ENCODE data around the gene PIKFYVE. TPM values are rescaled to one million over a fixed set of nuclear protein-coding genes. Genes with fewer than 3 reads are reported as not detected.

PIKFYVE gene
- total and polyA plus RNA-seq, 9 donors = 6.9 to 29.8 (median 21.9) TPM

DNA sequence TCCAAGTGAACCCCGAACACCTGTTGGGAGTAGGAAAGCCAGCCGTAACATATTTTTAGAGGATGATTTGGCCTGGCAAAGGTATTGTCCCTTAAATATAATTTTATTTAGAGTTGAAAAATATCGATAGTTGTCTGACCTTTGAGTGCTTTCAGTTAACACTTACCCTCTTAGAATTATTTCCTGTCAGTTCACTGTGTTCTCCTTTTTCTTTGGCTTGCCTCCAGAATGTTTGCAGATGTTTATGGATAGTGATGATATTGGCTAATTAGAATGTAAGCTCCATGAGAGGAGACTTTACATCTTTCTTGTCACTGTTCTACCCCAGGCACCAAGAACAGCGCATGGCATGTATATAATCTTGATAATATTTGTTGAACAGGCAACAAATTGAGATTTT is 19.8 kb downstream of the PIKFYVE start:
- no peaks in the 10 kb centered on the region for H3K27me3 ChIP-seq
- no peak overlapping the region for H3K27ac ChIP-seq
- WGBS, 3 donors = 72 to 76% (median 75%) methylated on average over 4 of the region's 4 CpGs
- no peak for DNase-seq
- intact Hi-C loops (cut with DNase I) = no loop called here
- TF ChIP-seq CTCF (IDR thresholded peaks at IDR 0.05) (no peak), POLR2A (IDR thresholded peaks at IDR 0.05) (no peak), EP300 (IDR thresholded peaks at IDR 0.05) (no peak)
- no peaks in the 10 kb centered on the region for H3K9me3 ChIP-seq
- H3K4me3 ChIP-seq = no peak overlapping the region
- H3K4me1 ChIP-seq (ENCODE audit: insufficient read depth) = no peaks in the 10 kb centered on the region
- no peaks in the 10 kb centered on the region for H3K36me3 ChIP-seq

DNA sequence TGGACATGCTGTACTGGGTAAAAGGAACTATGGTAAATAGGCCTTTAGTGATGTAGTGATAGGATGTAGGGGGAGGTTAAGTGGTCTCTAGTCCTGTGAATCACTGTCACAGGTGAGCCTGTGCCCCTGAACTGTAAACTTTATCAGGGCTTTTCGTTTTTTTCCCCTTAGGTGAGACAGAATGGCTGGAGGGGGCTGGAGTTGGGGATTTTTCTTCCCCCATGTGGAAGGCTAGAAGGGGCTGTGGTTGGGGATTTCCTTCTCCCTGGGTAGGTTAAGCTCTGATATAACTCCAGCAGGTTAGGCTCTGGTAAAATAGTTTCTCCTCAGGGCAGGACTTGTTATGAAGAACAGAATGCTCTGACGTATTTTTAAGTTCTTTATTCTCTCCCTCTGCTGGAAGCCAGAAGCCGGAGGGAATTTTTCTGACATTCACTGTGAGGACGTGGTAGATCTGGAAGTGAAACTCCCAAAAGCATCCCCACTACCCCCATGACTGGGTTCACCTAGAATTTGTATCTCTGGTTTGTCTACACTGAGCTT is 28.5 kb downstream of the PIKFYVE start:
- Histone ChIP-seq H3K27ac (no peak overlapping the region), H3K27me3 (no peaks in the 10 kb centered on the region), H3K36me3 (no peaks in the 10 kb centered on the region), H3K4me1 (ENCODE audit: insufficient read depth) (no peaks in the 10 kb centered on the region), H3K9me3 (no peaks in the 10 kb centered on the region), H3K4me3 (no peak overlapping the region)
- intact Hi-C loops (cut with DNase I) = no loop called here
- no peak for TF ChIP-seq CTCF (IDR thresholded peaks at IDR 0.05)
- TF ChIP-seq POLR2A (IDR thresholded peaks at IDR 0.05) = no peak
- TF ChIP-seq EP300 (IDR thresholded peaks at IDR 0.05) = no peak
- 85 to 88% (median 87%) methylated on average over 4 of the region's 4 CpGs for WGBS, 3 donors
- DNase-seq = no peak

- H3K4me3 ChIP-seq = no peak overlapping the region
- H3K27me3 ChIP-seq = no peaks in the 10 kb centered on the region
- no peaks in the 10 kb centered on the region for H3K4me1 ChIP-seq (ENCODE audit: insufficient read depth)
- TF ChIP-seq EP300 (IDR thresholded peaks at IDR 0.05) (no peak), POLR2A (IDR thresholded peaks at IDR 0.05) (no peak), CTCF (IDR thresholded peaks at IDR 0.05) (no peak)
- no peaks in the 10 kb centered on the region for H3K9me3 ChIP-seq
- intact Hi-C loops (cut with DNase I) = no loop called here
- DNase-seq = no peak
- no peak overlapping the region for H3K27ac ChIP-seq
- no peaks in the 10 kb centered on the region for H3K36me3 ChIP-seq
- 95 to 96% (median 96%) methylated on average over 4 of the region's 4 CpGs for WGBS, 3 donors
Observed at GRCh38 chr2:208295834-208296233, 29.8 kb downstream of the PIKFYVE start.

GRCh38 chr2:208296610-208297009 is 30.6 kb downstream of the PIKFYVE start:
- no peak for TF ChIP-seq CTCF (IDR thresholded peaks at IDR 0.05)
- TF ChIP-seq EP300 (IDR thresholded peaks at IDR 0.05) = no peak
- no peak for TF ChIP-seq POLR2A (IDR thresholded peaks at IDR 0.05)
- Histone ChIP-seq H3K9me3 (no peaks in the 10 kb centered on the region), H3K4me1 (ENCODE audit: insufficient read depth) (no peaks in the 10 kb centered on the region), H3K4me3 (no peak overlapping the region), H3K36me3 (no peaks in the 10 kb centered on the region), H3K27me3 (no peaks in the 10 kb centered on the region), H3K27ac (no peak overlapping the region)
- intact Hi-C loops (cut with DNase I) = no loop called here
- DNase-seq = no peak
- 95 to 99% (median 97%) methylated on average over 2 of the region's 2 CpGs for WGBS, 3 donors

Data from ovary (tissue), 9 donors.